Body of pancreas (tissue), 4 donors: ENCODE measurements around the gene SCAF8.

Experiments used
- POLR2A ChIP-seq, 3 donors: fragments of 450-650 bp; IDR thresholded peaks; one replicate each; pipeline ENCODE4 v1.6.1; 2016; ENCODE audit warnings: antibody characterized with exemption in 3 of 3, mild to moderate bottlenecking in 2 of 3
- TF ChIP-seq, protein P1 (sequence below), 7 experiments: fragments of 450-650 bp in 4 of 7; fragments of 200-600 bp in 3 of 7; sonication (generic) in 3 of 7; IDR thresholded peaks; one replicate each; pipeline ENCODE4 v1.5.1; 2016 to 2019; ENCODE audit warnings: antibody characterized with exemption in 7 of 7

DNA sequence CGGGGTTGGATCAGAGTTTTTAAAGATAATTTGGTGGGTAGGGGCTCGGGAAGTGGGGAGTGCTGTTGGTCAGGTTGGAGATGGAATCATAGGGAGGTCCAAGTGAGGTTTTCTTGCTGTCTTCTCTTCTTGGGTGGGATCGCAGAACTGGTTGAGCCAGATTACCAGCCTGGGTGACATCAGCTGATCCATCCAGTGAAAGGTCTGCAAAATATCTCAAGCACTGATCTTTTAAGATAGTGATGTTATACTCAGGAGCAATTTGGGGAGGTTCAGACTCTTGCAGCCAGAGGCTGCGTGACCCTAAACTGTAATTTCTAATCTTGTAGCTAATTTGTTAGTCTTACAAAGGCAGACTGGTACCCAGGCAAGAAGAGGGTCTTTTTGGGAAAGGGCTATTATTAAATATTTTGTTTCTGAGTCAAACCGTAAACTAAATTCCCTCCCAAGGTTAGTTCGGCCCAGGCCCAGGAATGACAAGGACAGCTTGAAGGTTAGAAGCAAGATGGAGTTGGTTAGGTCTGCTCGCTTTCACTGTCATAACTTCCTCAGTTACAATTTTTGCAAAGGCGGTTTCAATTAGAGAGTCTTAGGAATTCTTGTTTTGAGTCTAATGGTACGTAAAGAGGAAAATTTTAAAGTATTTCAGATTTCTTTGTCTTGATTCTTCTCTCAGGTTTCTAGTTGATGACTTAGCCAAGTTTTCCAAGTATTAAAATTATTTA lies 53.1 kb downstream of the SCAF8 start:
- TF ChIP-seq POLR2A (IDR thresholded peaks at IDR 0.05) = no peak
- TF ChIP-seq, protein P1, sequence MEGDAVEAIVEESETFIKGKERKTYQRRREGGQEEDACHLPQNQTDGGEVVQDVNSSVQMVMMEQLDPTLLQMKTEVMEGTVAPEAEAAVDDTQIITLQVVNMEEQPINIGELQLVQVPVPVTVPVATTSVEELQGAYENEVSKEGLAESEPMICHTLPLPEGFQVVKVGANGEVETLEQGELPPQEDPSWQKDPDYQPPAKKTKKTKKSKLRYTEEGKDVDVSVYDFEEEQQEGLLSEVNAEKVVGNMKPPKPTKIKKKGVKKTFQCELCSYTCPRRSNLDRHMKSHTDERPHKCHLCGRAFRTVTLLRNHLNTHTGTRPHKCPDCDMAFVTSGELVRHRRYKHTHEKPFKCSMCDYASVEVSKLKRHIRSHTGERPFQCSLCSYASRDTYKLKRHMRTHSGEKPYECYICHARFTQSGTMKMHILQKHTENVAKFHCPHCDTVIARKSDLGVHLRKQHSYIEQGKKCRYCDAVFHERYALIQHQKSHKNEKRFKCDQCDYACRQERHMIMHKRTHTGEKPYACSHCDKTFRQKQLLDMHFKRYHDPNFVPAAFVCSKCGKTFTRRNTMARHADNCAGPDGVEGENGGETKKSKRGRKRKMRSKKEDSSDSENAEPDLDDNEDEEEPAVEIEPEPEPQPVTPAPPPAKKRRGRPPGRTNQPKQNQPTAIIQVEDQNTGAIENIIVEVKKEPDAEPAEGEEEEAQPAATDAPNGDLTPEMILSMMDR (IDR thresholded peaks at IDR 0.05) = no peak
